Liver (tissue), 9 donors: ENCODE results near the gene GINM1. TPM values are rescaled to one million over a fixed set of nuclear protein-coding genes. Genes with fewer than 3 reads are reported as not detected.
A peak's percentile ranks its signal among the peaks of the same experiment; 100 is the strongest.

Source experiments
- DNase-seq: peaks from one replicate; pipeline ENCODE4 v3.0.0-alpha.2; 2017; ENCODE audit warnings: low spot score
- H3K27ac ChIP-seq, 2 donors: one replicate each; pipeline ENCODE4 v1.7.0; 2013; ENCODE audit warnings: inconsistent platforms in 2 of 2, low read length in 2 of 2, control low read depth in 1 of 2, low read depth in 1 of 2, mild to moderate bottlenecking in 1 of 2
- H3K27me3 ChIP-seq, 4 donors: one replicate each; pipeline versions ENCODE4 v1.6.1 to v1.7.0; 2013; ENCODE audit warnings: low read length in 3 of 4, inconsistent platforms in 1 of 4, mild to moderate bottlenecking in 1 of 4, moderate library complexity in 1 of 4; ENCODE audit not compliant: control insufficient read depth in 4 of 4, insufficient read depth in 4 of 4
- H3K36me3 ChIP-seq, 4 donors: one replicate each; pipeline versions ENCODE4 v1.6.1 to v1.7.0; 2013; ENCODE audit warnings: low read length in 3 of 4, mild to moderate bottlenecking in 3 of 4, low read depth in 1 of 4, moderate library complexity in 1 of 4; ENCODE audit not compliant: control insufficient read depth in 4 of 4, insufficient read depth in 3 of 4
- H3K4me1 ChIP-seq, 4 donors: one replicate each; pipeline versions ENCODE4 v1.6.1 to v1.7.0; 2013; ENCODE audit warnings: low read length in 3 of 4, mild to moderate bottlenecking in 3 of 4, moderate library complexity in 1 of 4; ENCODE audit not compliant: control insufficient read depth in 4 of 4, insufficient read depth in 4 of 4
- H3K4me3 ChIP-seq, 3 donors: one replicate each; pipeline versions ENCODE4 v1.6.1 to v1.7.0; 2013; ENCODE audit warnings: low read length in 3 of 3, control low read depth in 1 of 3, low read depth in 1 of 3, mild to moderate bottlenecking in 1 of 3
- H3K9ac ChIP-seq, 2 donors: one replicate each; pipeline ENCODE4 v1.7.0; 2013; ENCODE audit warnings: low read length in 2 of 2, mild to moderate bottlenecking in 2 of 2, moderate library complexity in 2 of 2, control low read depth in 1 of 2, low read depth in 1 of 2
- H3K9me3 ChIP-seq, 4 donors: one replicate each; pipeline versions ENCODE4 v1.6.1 to v1.7.0; 2013; ENCODE audit warnings: low read length in 3 of 4; ENCODE audit not compliant: control insufficient read depth in 4 of 4
- FOXA1 ChIP-seq: IDR thresholded peaks from 2 replicates; pipeline ENCODE4 v1.6.1; 2016; ENCODE audit warnings: antibody characterized with exemption
- HNF4G ChIP-seq: IDR thresholded peaks from 2 replicates; pipeline ENCODE4 v1.6.1; 2016; ENCODE audit warnings: antibody characterized with exemption
- JUND ChIP-seq, 2 donors: IDR thresholded peaks; 2 replicates each; pipeline ENCODE4 v1.6.1; 2016; ENCODE audit warnings: antibody characterized with exemption in 2 of 2
- NR2F2 ChIP-seq: IDR thresholded peaks from 2 replicates; pipeline ENCODE4 v1.6.1; 2016; ENCODE audit warnings: antibody characterized with exemption
- RAD21 ChIP-seq, 2 donors: IDR thresholded peaks; 2 replicates each; pipeline ENCODE4 v1.6.1; 2016; ENCODE audit warnings: antibody characterized with exemption in 2 of 2, mild to moderate bottlenecking in 2 of 2
- REST ChIP-seq: IDR thresholded peaks from 2 replicates; pipeline ENCODE4 v1.6.1; 2016; ENCODE audit warnings: antibody characterized with exemption, mild to moderate bottlenecking
- RXRA ChIP-seq, 2 donors: IDR thresholded peaks; 2 replicates each; pipeline ENCODE4 v1.6.1; 2017 to 2018; ENCODE audit warnings: antibody characterized with exemption in 2 of 2, mild to moderate bottlenecking in 1 of 2
- SP1 ChIP-seq: IDR thresholded peaks from 2 replicates; pipeline ENCODE4 v1.6.1; 2018; ENCODE audit warnings: antibody characterized with exemption, mild to moderate bottlenecking
- TAF1 ChIP-seq: conservative IDR thresholded peaks from 2 replicates; pipeline ENCODE4 v1.6.1; 2016; ENCODE audit warnings: antibody characterized with exemption, mild to moderate bottlenecking
- YY1 ChIP-seq: IDR thresholded peaks from 2 replicates; pipeline ENCODE4 v1.6.1; 2016; ENCODE audit warnings: antibody characterized with exemption, mild to moderate bottlenecking
- ZBTB33 ChIP-seq: IDR thresholded peaks from 2 replicates; pipeline ENCODE4 v1.6.1; 2016; ENCODE audit warnings: antibody characterized with exemption
- WGBS: extraction: QIAGEN DNeasy Blood & Tissue Kit; methylation state at CpG from one replicate; pipeline ENCODE4 v1.1.7; 2013; 5-methylcytosine and 5-hydroxymethylcytosine counted together
- polyA plus RNA-seq, 2 donors: library from polyadenylated mRNA; stranded (reverse) in 1 of 2; unstranded in 1 of 2; fragments of 200-250 nt in 1 of 2; fragments of >200 nt in 1 of 2; fragmentation: Nextera tagmentation in 1 of 2; extraction: Ambion mirVana in 1 of 2; gene quantifications; one replicate each; pipeline versions ENCODE4 v1.2.1 to v1.2.3, GENCODE V29; 2013 to 2015
- total RNA-seq, 2 donors: library from RNA; depleted of rRNA; stranded (reverse); fragments of >200 nt; gene quantifications; one replicate each; pipeline ENCODE4 v1.2.3, GENCODE V29; 2014
- TF ChIP-seq, protein P1 (sequence below): IDR thresholded peaks from 2 replicates; pipeline ENCODE4 v1.6.1; 2016; ENCODE audit warnings: antibody characterized with exemption
- TF ChIP-seq, protein P2 (sequence below): fragments of 150-350 bp; IDR thresholded peaks from 2 replicates; pipeline ENCODE4 v1.5.1; 2017; ENCODE audit warnings: improper control_type of control experiment, low read depth, low read length; ENCODE audit not compliant: missing input control
- donor health status: healthy.
- donor health status: healthy.
- donor health status: healthy.
- donor health status: healthy.
- donor health status: healthy.

GINM1 gene, protein sequence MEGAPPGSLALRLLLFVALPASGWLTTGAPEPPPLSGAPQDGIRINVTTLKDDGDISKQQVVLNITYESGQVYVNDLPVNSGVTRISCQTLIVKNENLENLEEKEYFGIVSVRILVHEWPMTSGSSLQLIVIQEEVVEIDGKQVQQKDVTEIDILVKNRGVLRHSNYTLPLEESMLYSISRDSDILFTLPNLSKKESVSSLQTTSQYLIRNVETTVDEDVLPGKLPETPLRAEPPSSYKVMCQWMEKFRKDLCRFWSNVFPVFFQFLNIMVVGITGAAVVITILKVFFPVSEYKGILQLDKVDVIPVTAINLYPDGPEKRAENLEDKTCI
- total RNA-seq (10 to 100 TPM; 20.1 to 22.7 TPM), polyA plus RNA-seq (10 to 100 TPM; 21.1 to 30.2 TPM)

DNA sequence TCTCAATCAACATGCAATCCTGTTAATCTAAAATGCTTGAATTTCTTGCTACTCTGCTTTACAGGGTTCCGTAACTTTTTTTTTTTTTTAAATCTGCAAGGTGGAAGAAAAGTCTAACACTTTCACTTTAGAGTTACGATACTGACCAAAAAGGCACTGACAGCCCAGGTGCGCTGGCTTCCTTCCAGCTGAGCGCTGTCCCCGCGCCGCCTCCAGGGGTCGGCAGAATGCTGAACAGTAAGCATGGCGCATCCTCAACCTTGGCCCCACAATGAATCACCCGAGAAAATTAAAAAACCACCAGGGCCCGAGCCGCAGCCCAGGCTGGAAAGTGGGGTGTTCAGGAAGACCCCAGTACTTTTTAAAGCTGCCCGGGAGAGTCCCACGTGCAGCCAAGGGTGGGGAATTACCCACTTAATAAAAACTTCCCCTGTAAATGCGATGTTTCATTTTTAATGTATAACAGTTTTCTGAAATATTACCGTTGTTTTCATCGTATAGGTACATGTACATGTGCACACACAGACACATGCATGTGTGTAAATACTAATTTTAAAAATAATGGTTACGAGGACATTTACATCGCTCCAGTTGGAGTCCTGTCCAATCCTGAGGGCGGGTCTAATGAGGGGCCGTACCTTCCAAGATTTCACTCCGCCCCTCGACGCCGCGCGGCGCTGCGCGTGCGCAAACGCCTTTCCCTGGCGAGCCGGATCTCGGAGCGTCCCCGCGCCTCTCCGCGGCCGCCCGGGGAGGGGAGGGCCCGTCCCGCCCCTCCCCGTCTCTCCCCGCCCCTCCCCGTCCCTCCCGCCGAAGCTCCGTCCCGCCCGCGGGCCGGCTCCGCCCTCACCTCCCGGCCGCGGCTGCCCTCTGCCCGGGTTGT, at the start of gene GINM1:
GINM1 (plus strand) TSS at position 849 of the 883 bp plus-strand sequence. CDS start 40 bp downstream, outside the sequence.
- H3K4me1 ChIP-seq: peaks cover 2 to 16% (median 10%) of the 10 kb centered on the region in 4 donors
- H3K27ac ChIP-seq: peak within 1 kb of the TSS; percentile 76 to 78
- no peaks in the 10 kb centered on the region for H3K36me3 ChIP-seq
- WGBS: under 1% methylated on average over 59 of the region's 59 CpGs
- DNase-seq: peak; percentile 98
- peak within 1 kb of the TSS; percentile 86 to 98 (median 94) for H3K4me3 ChIP-seq
- peak within 1 kb of the TSS; percentile 59 to 86 for H3K9ac ChIP-seq
- H3K9me3 ChIP-seq: no peaks in the 10 kb centered on the region
- no peaks in the 10 kb centered on the region for H3K27me3 ChIP-seq
- TF ChIP-seq, protein P1, sequence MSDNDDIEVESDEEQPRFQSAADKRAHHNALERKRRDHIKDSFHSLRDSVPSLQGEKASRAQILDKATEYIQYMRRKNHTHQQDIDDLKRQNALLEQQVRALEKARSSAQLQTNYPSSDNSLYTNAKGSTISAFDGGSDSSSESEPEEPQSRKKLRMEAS: peak; percentile 34
- TF ChIP-seq NR2F2 (peak; percentile 34), FOXA1 (no peak), TAF1 (peak; percentile 30), ZBTB33 (no peak), HNF4G (no peak), YY1 (peak; percentile 60), RXRA (IDR thresholded peaks at IDR 0.05) (peak; percentile 7 to 54), JUND (IDR thresholded peaks at IDR 0.05) (peak in 1 of 2 donors; percentile 20), SP1 (peak; percentile 46), REST (no peak), RAD21 (IDR thresholded peaks at IDR 0.05) (peak; percentile 66 to 68)
- TF ChIP-seq, protein P2, sequence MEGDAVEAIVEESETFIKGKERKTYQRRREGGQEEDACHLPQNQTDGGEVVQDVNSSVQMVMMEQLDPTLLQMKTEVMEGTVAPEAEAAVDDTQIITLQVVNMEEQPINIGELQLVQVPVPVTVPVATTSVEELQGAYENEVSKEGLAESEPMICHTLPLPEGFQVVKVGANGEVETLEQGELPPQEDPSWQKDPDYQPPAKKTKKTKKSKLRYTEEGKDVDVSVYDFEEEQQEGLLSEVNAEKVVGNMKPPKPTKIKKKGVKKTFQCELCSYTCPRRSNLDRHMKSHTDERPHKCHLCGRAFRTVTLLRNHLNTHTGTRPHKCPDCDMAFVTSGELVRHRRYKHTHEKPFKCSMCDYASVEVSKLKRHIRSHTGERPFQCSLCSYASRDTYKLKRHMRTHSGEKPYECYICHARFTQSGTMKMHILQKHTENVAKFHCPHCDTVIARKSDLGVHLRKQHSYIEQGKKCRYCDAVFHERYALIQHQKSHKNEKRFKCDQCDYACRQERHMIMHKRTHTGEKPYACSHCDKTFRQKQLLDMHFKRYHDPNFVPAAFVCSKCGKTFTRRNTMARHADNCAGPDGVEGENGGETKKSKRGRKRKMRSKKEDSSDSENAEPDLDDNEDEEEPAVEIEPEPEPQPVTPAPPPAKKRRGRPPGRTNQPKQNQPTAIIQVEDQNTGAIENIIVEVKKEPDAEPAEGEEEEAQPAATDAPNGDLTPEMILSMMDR: peak; percentile 60
